Measurements from ENCODE around the gene CCNK. TPM values are rescaled to one million over a fixed set of nuclear protein-coding genes. Genes with fewer than 3 reads are reported as not detected.

Gene CCNK
- total RNA-seq, result 19.8 TPM

DNA sequence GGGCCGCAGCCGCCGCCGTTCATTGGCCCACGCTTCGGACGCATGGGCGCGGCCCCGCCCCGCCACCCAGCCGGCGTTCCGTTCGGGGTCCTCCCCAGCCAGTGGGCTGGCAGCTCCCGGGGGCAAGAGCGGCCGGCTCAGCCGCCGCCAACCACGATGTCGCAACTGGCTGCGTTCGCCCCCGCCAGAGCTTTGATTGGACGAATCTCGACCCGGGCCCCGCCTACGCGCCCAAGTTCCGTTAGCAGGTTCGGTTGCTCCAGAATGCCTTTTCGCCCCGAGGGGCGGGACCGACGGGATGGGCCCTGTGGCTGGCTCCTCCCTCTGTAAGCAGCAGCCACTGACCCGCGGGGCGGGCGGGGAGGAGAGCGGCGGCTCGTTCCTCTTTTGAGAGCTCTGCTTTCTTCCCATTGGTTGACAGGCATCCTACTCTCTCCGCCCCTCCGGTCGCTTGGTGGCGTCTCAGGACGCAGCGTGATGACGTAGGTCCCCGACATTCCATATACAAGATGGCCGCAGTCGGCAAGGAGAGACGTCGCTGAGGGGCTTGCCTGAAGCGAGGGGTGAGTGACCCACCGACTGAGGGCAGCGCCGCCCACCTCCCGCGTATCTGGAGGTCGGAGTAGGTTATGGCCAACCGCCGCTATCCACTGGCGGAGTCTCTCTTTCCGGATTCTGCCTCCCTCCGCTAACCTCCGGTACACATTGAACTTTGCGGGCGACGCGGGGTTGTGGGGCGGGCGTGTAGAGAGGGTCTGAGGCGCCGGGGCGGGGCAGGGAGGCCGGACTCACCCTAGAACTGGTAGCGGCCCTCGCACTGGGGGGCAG, at the start of gene CCNK:
TSS of gene CCNK (plus strand) at position 493 of the 828 bp plus-strand sequence. CDS start 11,269 bp downstream, outside the sequence.
- peaks cover 33 to 47% (median 41%) of the 10 kb centered on the region in 3 donors for H3K4me1 ChIP-seq (ENCODE audit: control insufficient read depth in 3 of 3, insufficient read depth in 3 of 3, low read length in 3 of 3)
- peak within 1 kb of the TSS; percentile 93 to 96 (median 93) for H3K4me3 ChIP-seq (ENCODE audit: low read length in 3 of 3)
- peak within 1 kb of the TSS; percentile 95 to 99 (median 97) for H3K9ac ChIP-seq (ENCODE audit: low read depth in 1 of 3, low read length in 3 of 3)
- H3K27me3 ChIP-seq (ENCODE audit: control insufficient read depth in 3 of 3, insufficient read depth in 3 of 3, low read length in 3 of 3), result no peaks in the 10 kb centered on the region
- H3K9me3 ChIP-seq (ENCODE audit: control insufficient read depth in 3 of 3, low read length in 3 of 3), result no peaks in the 10 kb centered on the region
- H3K36me3 ChIP-seq (ENCODE audit: control insufficient read depth in 3 of 3, insufficient read depth in 3 of 3, low read length in 3 of 3), result no peaks in the 10 kb centered on the region
- peak within 1 kb of the TSS; percentile 98 for H3K27ac ChIP-seq (ENCODE audit: low read depth, low read length)

GRCh38 chr14:99431986-99432385, 49.2 kb upstream of the CCNK start:
- Histone ChIP-seq H3K27me3 (ENCODE audit: control insufficient read depth in 3 of 3, insufficient read depth in 3 of 3, low read length in 3 of 3) (no peaks in the 10 kb centered on the region), H3K9me3 (ENCODE audit: control insufficient read depth in 3 of 3, low read length in 3 of 3) (peaks cover 3 to 6% (median 4%) of the 10 kb centered on the region in 3 donors), H3K27ac (ENCODE audit: low read depth, low read length) (no peak overlapping the region), H3K9ac (ENCODE audit: low read depth in 1 of 3, low read length in 3 of 3) (no peak overlapping the region), H3K4me1 (ENCODE audit: control insufficient read depth in 3 of 3, insufficient read depth in 3 of 3, low read length in 3 of 3) (peaks cover 0 to 15% (median 0%) of the 10 kb centered on the region in 3 donors), H3K4me3 (ENCODE audit: low read length in 3 of 3) (no peak overlapping the region), H3K36me3 (ENCODE audit: control insufficient read depth in 3 of 3, insufficient read depth in 3 of 3, low read length in 3 of 3) (peaks cover 28 to 30% (median 30%) of the 10 kb centered on the region in 3 donors)

DNA sequence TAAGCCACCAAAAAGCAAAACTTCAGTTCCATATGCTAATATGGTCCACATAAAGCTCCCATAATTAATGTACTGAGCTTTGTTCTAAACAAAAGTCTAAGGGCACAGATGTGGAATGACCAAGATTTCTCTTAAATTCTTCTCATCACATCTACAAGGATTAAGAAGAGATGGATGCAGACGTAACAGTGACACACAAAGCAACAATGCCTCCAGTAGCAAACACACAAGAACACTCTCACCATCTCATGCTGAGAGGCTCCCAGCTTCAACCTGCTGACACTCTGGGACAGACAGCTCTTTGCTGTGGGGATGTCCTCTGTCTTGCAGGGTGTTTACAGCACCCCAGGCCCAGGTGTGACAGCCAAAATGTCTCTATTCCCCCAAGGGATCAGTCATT, 48.7 kb upstream of the CCNK start:
- Histone ChIP-seq H3K9me3 (ENCODE audit: control insufficient read depth in 3 of 3, low read length in 3 of 3) (peaks cover 3 to 6% (median 4%) of the 10 kb centered on the region in 3 donors), H3K4me1 (ENCODE audit: control insufficient read depth in 3 of 3, insufficient read depth in 3 of 3, low read length in 3 of 3) (peaks cover 0 to 19% (median 0%) of the 10 kb centered on the region in 3 donors), H3K4me3 (ENCODE audit: low read length in 3 of 3) (no peak overlapping the region), H3K27me3 (ENCODE audit: control insufficient read depth in 3 of 3, insufficient read depth in 3 of 3, low read length in 3 of 3) (no peaks in the 10 kb centered on the region), H3K9ac (ENCODE audit: low read depth in 1 of 3, low read length in 3 of 3) (no peak overlapping the region), H3K36me3 (ENCODE audit: control insufficient read depth in 3 of 3, insufficient read depth in 3 of 3, low read length in 3 of 3) (peaks cover 33 to 35% (median 34%) of the 10 kb centered on the region in 3 donors), H3K27ac (ENCODE audit: low read depth, low read length) (no peak overlapping the region)

DNA sequence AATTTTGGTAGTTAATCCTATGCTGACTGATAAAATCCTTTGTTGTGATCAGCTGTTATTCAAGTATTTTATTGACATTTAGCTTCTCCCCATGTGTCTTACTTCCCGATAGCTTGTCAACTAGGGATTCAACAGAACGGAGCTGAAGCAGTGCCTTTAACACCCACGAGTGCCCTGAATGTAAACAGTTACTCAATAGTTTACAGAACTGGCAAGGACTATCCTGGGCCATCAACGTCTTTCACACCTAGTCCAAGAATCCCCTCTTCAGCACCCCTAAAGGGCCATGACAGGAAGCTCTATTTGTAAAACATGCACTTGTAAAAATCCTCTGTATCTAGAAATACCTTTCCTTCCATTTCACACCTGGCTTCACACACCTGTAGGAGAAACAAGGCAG, 45.9 kb upstream of the CCNK start:
- Histone ChIP-seq H3K27ac (ENCODE audit: low read depth, low read length) (no peak overlapping the region), H3K4me1 (ENCODE audit: control insufficient read depth in 3 of 3, insufficient read depth in 3 of 3, low read length in 3 of 3) (peaks cover 0 to 19% (median 0%) of the 10 kb centered on the region in 3 donors), H3K36me3 (ENCODE audit: control insufficient read depth in 3 of 3, insufficient read depth in 3 of 3, low read length in 3 of 3) (peaks cover 20 to 31% (median 28%) of the 10 kb centered on the region in 3 donors), H3K9me3 (ENCODE audit: control insufficient read depth in 3 of 3, low read length in 3 of 3) (no peaks in the 10 kb centered on the region), H3K27me3 (ENCODE audit: control insufficient read depth in 3 of 3, insufficient read depth in 3 of 3, low read length in 3 of 3) (no peaks in the 10 kb centered on the region), H3K9ac (ENCODE audit: low read depth in 1 of 3, low read length in 3 of 3) (no peak overlapping the region), H3K4me3 (ENCODE audit: low read length in 3 of 3) (no peak overlapping the region)

- H3K4me3 ChIP-seq (ENCODE audit: low read length in 3 of 3), result no peak overlapping the region
- H3K36me3 ChIP-seq (ENCODE audit: control insufficient read depth in 3 of 3, insufficient read depth in 3 of 3, low read length in 3 of 3), result peaks cover 26 to 32% (median 30%) of the 10 kb centered on the region in 3 donors
- H3K9me3 ChIP-seq (ENCODE audit: control insufficient read depth in 3 of 3, low read length in 3 of 3), result no peaks in the 10 kb centered on the region
- H3K4me1 ChIP-seq (ENCODE audit: control insufficient read depth in 3 of 3, insufficient read depth in 3 of 3, low read length in 3 of 3), result peaks cover 0 to 9% (median 0%) of the 10 kb centered on the region in 3 donors
- no peaks in the 10 kb centered on the region for H3K27me3 ChIP-seq (ENCODE audit: control insufficient read depth in 3 of 3, insufficient read depth in 3 of 3, low read length in 3 of 3)
- H3K9ac ChIP-seq (ENCODE audit: low read depth in 1 of 3, low read length in 3 of 3), result no peak overlapping the region
- H3K27ac ChIP-seq (ENCODE audit: low read depth, low read length), result no peak overlapping the region
Observed at GRCh38 chr14:99436247-99437180, 44.7 kb upstream of the CCNK start.

GRCh38 chr14:99437706-99438105, 43.5 kb upstream of the CCNK start:
- Histone ChIP-seq H3K4me3 (ENCODE audit: low read length in 3 of 3) (no peak overlapping the region), H3K4me1 (ENCODE audit: control insufficient read depth in 3 of 3, insufficient read depth in 3 of 3, low read length in 3 of 3) (peaks cover 0 to 7% (median 0%) of the 10 kb centered on the region in 3 donors), H3K27ac (ENCODE audit: low read depth, low read length) (no peak overlapping the region), H3K36me3 (ENCODE audit: control insufficient read depth in 3 of 3, insufficient read depth in 3 of 3, low read length in 3 of 3) (peaks cover 27 to 34% (median 31%) of the 10 kb centered on the region in 3 donors), H3K9me3 (ENCODE audit: control insufficient read depth in 3 of 3, low read length in 3 of 3) (no peaks in the 10 kb centered on the region), H3K9ac (ENCODE audit: low read depth in 1 of 3, low read length in 3 of 3) (no peak overlapping the region), H3K27me3 (ENCODE audit: control insufficient read depth in 3 of 3, insufficient read depth in 3 of 3, low read length in 3 of 3) (no peaks in the 10 kb centered on the region)

DNA sequence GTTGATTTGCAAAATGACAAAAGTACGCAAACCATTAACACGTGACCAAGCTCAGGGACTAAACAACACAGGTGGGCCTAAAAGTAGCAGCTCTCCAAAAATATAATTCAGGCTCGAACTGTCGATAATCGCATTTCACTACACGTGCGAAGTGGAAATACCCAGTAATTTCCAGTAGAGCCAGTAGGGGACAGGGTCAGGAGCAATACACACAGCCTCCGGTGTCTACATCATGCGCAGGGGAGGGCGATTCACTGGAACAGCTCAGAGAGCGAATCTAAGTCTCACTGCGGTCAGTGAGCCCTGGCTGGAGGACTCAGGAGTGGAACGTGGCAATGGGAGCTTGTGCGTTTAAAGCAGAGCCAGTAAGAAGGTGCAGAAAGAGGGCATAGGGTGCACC, 40.9 kb upstream of the CCNK start:
- Histone ChIP-seq H3K9me3 (ENCODE audit: control insufficient read depth in 3 of 3, low read length in 3 of 3) (no peaks in the 10 kb centered on the region), H3K36me3 (ENCODE audit: control insufficient read depth in 3 of 3, insufficient read depth in 3 of 3, low read length in 3 of 3) (peaks cover 24 to 44% (median 33%) of the 10 kb centered on the region in 3 donors), H3K4me3 (ENCODE audit: low read length in 3 of 3) (no peak overlapping the region), H3K27ac (ENCODE audit: low read depth, low read length) (no peak overlapping the region), H3K27me3 (ENCODE audit: control insufficient read depth in 3 of 3, insufficient read depth in 3 of 3, low read length in 3 of 3) (no peaks in the 10 kb centered on the region), H3K9ac (ENCODE audit: low read depth in 1 of 3, low read length in 3 of 3) (no peak overlapping the region), H3K4me1 (ENCODE audit: control insufficient read depth in 3 of 3, insufficient read depth in 3 of 3, low read length in 3 of 3) (peaks cover 0 to 7% (median 0%) of the 10 kb centered on the region in 3 donors)

GRCh38 chr14:99441157-99441870, 39.9 kb upstream of the CCNK start:
- no peak overlapping the region for H3K4me3 ChIP-seq (ENCODE audit: low read length in 3 of 3)
- H3K27me3 ChIP-seq (ENCODE audit: control insufficient read depth in 3 of 3, insufficient read depth in 3 of 3, low read length in 3 of 3), result no peaks in the 10 kb centered on the region
- no peak overlapping the region for H3K9ac ChIP-seq (ENCODE audit: low read depth in 1 of 3, low read length in 3 of 3)
- peaks cover 16 to 43% (median 36%) of the 10 kb centered on the region in 3 donors for H3K36me3 ChIP-seq (ENCODE audit: control insufficient read depth in 3 of 3, insufficient read depth in 3 of 3, low read length in 3 of 3)
- no peaks in the 10 kb centered on the region for H3K9me3 ChIP-seq (ENCODE audit: control insufficient read depth in 3 of 3, low read length in 3 of 3)
- H3K4me1 ChIP-seq (ENCODE audit: control insufficient read depth in 3 of 3, insufficient read depth in 3 of 3, low read length in 3 of 3), result peaks cover 0 to 7% (median 0%) of the 10 kb centered on the region in 3 donors
- H3K27ac ChIP-seq (ENCODE audit: low read depth, low read length), result no peak overlapping the region

- Histone ChIP-seq H3K4me3 (ENCODE audit: low read length in 3 of 3) (no peak overlapping the region), H3K9me3 (ENCODE audit: control insufficient read depth in 3 of 3, low read length in 3 of 3) (no peaks in the 10 kb centered on the region), H3K27me3 (ENCODE audit: control insufficient read depth in 3 of 3, insufficient read depth in 3 of 3, low read length in 3 of 3) (no peaks in the 10 kb centered on the region), H3K27ac (ENCODE audit: low read depth, low read length) (no peak overlapping the region), H3K4me1 (ENCODE audit: control insufficient read depth in 3 of 3, insufficient read depth in 3 of 3, low read length in 3 of 3) (peaks cover 0 to 4% (median 0%) of the 10 kb centered on the region in 3 donors), H3K36me3 (ENCODE audit: control insufficient read depth in 3 of 3, insufficient read depth in 3 of 3, low read length in 3 of 3) (peaks cover 13 to 44% (median 34%) of the 10 kb centered on the region in 3 donors), H3K9ac (ENCODE audit: low read depth in 1 of 3, low read length in 3 of 3) (no peak overlapping the region)
Observed at GRCh38 chr14:99441918-99442317, 39.3 kb upstream of the CCNK start.

All from skeletal muscle tissue (tissue), 4 donors.